ENCODE measurements around the gene ATXN7L1.

ATXN7L1 gene

GRCh38 chr7:105829681-105830322, 46.6 kb downstream of the ATXN7L1 start:
- no peak for DNase-seq (ENCODE audit: low read depth in 2 of 2)

- no peak for DNase-seq (ENCODE audit: low read depth in 2 of 2)
Measured at GRCh38 chr7:105828141-105828540, 48.3 kb downstream of the ATXN7L1 start.

- DNase-seq (ENCODE audit: low read depth in 2 of 2): no peak
Measured at GRCh38 chr7:105827151-105827875, 49.1 kb downstream of the ATXN7L1 start.

- DNase-seq (ENCODE audit: low read depth in 2 of 2): no peak
Measured at GRCh38 chr7:105826143-105826542, 50.3 kb downstream of the ATXN7L1 start.

- DNase-seq (ENCODE audit: low read depth in 2 of 2): no peak
Measured at GRCh38 chr7:105825371-105825770, 51.0 kb downstream of the ATXN7L1 start.

- DNase-seq (ENCODE audit: low read depth in 2 of 2): no peak
Measured at GRCh38 chr7:105822806-105823205, 53.6 kb downstream of the ATXN7L1 start.

GRCh38 chr7:105821527-105821926, 54.9 kb downstream of the ATXN7L1 start:
- no peak for DNase-seq (ENCODE audit: low read depth in 2 of 2)

- DNase-seq (ENCODE audit: low read depth in 2 of 2): no peak
Measured at GRCh38 chr7:105820363-105821066, 55.9 kb downstream of the ATXN7L1 start.

GRCh38 chr7:105819559-105819958, 56.8 kb downstream of the ATXN7L1 start:
- no peak for DNase-seq (ENCODE audit: low read depth in 2 of 2)

- DNase-seq (ENCODE audit: low read depth in 2 of 2): no peak
Measured at GRCh38 chr7:105816954-105817615, 59.3 kb downstream of the ATXN7L1 start.

- DNase-seq (ENCODE audit: low read depth in 2 of 2): no peak
Measured at GRCh38 chr7:105816266-105816843, 60.0 kb downstream of the ATXN7L1 start.

GRCh38 chr7:105815576-105815975, 60.8 kb downstream of the ATXN7L1 start:
- no peak for DNase-seq (ENCODE audit: low read depth in 2 of 2)

- no peak for DNase-seq (ENCODE audit: low read depth in 2 of 2)
Measured at GRCh38 chr7:105814481-105814880, 61.9 kb downstream of the ATXN7L1 start.

- no peak for DNase-seq (ENCODE audit: low read depth in 2 of 2)
Measured at GRCh38 chr7:105811189-105811847, 65.1 kb downstream of the ATXN7L1 start.

- DNase-seq (ENCODE audit: low read depth in 2 of 2): no peak
Measured at GRCh38 chr7:105810556-105810955, 65.8 kb downstream of the ATXN7L1 start.

GRCh38 chr7:105808703-105809590, 67.5 kb downstream of the ATXN7L1 start:
- peak; percentile 61 to 67 for DNase-seq (ENCODE audit: low read depth in 2 of 2)

- DNase-seq (ENCODE audit: low read depth in 2 of 2): no peak
Measured at GRCh38 chr7:105808209-105808608, 68.2 kb downstream of the ATXN7L1 start.

- no peak for DNase-seq (ENCODE audit: low read depth in 2 of 2)
Measured at GRCh38 chr7:105807448-105807762, 69.0 kb downstream of the ATXN7L1 start.

- peak; percentile 45 to 49 for DNase-seq (ENCODE audit: low read depth in 2 of 2)
Measured at GRCh38 chr7:105806592-105807447, 69.6 kb downstream of the ATXN7L1 start.

All from stimulated activated CD4-positive, alpha-beta T cell treated with anti-CD3 and anti-CD28 coated beads, Interleukin-1b, Interleukin-23, amount 100 ng/mL, for 4 hours (primary cell).